MM.1S (cell line): ENCODE data around the gene ACOXL.

Experiments
- EZH2 ChIP-seq: fragments of 300-600 bp; sonication (generic); optimal IDR thresholded peaks from 2 replicates; pipeline ENCODE3; 2017; ENCODE audit warnings: low read depth, mild to moderate bottlenecking, antibody characterized with exemption, low read length, mixed read lengths
- TF ChIP-seq, protein P1 (sequence below): fragments of 300-600 bp; sonication (generic); IDR thresholded peaks from 2 replicates; pipeline ENCODE4 v1.5.1; 2016; ENCODE audit warnings: antibody characterized with exemption, low read length, mixed read lengths

DNA sequence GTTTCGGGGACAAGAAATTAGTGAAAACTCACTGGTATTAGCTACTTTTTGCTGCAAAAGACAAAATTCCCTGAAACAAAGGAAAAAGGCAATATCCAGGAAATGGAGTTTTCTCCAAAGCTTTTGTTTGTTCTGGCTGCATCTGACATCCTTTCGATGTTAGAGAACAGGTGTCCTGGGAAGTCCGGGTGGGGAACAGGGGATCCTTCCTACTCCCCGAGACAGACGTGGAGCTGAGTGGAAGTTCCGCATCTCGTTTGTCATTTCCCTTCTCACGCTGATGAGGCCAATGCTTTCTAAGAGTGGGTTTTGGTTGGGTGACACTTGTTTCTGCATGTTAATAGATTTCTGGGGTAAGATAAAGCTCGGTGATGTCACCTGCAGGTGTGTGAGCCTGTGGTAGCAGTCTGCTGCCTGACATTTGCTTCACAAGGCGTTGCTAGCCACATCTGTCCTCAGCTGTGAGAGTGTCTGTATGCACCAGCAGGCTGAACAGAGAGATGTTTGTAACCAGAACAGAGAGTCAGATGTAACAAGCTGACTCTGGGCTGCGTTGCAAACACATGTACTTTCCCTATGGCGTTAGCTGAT, 125.9 kb downstream of the ACOXL start:
- TF ChIP-seq, protein P1, sequence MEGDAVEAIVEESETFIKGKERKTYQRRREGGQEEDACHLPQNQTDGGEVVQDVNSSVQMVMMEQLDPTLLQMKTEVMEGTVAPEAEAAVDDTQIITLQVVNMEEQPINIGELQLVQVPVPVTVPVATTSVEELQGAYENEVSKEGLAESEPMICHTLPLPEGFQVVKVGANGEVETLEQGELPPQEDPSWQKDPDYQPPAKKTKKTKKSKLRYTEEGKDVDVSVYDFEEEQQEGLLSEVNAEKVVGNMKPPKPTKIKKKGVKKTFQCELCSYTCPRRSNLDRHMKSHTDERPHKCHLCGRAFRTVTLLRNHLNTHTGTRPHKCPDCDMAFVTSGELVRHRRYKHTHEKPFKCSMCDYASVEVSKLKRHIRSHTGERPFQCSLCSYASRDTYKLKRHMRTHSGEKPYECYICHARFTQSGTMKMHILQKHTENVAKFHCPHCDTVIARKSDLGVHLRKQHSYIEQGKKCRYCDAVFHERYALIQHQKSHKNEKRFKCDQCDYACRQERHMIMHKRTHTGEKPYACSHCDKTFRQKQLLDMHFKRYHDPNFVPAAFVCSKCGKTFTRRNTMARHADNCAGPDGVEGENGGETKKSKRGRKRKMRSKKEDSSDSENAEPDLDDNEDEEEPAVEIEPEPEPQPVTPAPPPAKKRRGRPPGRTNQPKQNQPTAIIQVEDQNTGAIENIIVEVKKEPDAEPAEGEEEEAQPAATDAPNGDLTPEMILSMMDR = no peak
- TF ChIP-seq EZH2 = no peak
